GM21723 (cell line): ENCODE results near the gene WFDC10A.
"Not testable (repeated sequence)": the region's sequence is repeated elsewhere in the genome, so short reads cannot be mapped to it uniquely, and the experiment has no call there.

Experiments
- ATAC-seq: cut with Tn5 transposase; IDR thresholded peaks from one replicate; pipeline ENCODE4 v1.9.1; 2021; ENCODE audit warnings: mild to moderate bottlenecking, moderate library complexity; ENCODE audit not compliant: unreplicated experiment

The WFDC10A gene

GRCh38 chr20:45647441-45648050 lies 18.0 kb downstream of the WFDC10A start:
- no peak for ATAC-seq

DNA sequence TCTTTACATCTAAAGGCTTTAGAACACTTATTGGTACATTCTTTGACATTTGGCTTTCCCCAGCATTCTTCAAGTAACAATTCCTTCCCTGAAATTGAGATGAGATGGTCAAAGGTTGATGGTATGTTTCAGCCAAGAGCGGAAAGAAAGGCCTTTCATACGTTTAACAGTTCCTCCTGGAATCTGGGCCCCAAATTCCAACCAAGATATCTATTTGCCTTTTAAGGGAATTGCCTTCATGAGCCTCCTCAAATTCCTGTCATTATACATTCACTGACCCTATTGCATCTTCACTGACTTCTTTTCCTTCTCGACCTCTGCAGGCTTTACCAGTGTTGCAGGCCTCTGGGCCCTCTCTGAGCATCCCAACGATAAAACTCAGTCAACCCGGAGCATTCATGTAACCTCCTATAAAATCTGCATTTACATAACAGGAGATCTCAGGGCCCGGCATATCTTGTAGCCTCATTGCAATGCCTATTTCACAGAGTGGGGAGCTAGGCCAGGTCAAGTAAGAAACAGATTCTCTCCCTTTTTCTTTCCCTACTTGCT lies 19.8 kb downstream of the WFDC10A start:
- no peak for ATAC-seq

- ATAC-seq: not testable (repeated sequence)
Measured at GRCh38 chr20:45651726-45652125, 22.2 kb downstream of the WFDC10A start.

GRCh38 chr20:45657038-45657437 lies 27.5 kb downstream of the WFDC10A start:
- not testable (repeated sequence) for ATAC-seq

DNA sequence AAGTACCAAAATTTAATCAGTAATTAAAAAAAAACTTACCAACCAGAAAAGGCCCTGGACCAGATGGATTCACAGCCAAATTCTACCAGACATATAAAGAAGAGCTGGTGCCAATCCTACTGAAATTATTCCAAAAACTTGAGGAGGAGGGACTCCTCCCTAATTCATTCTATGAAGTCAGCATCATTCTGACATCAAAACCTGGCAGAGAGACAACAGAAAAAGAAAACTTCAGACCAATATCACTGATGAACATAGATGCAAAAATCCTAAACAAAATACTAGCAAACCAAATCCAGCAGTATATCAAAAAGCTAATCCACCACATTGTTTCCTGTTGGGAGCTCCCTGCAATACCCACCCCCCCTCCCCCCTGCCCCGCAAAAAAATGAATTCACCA lies 40.6 kb downstream of the WFDC10A start, which contains the start of gene WFDC11:
TSS of gene WFDC11 (minus strand) at position 101 of the 400 bp plus-strand sequence. CDS start 19,639 bp downstream, outside the sequence.
- ATAC-seq: no peak

DNA sequence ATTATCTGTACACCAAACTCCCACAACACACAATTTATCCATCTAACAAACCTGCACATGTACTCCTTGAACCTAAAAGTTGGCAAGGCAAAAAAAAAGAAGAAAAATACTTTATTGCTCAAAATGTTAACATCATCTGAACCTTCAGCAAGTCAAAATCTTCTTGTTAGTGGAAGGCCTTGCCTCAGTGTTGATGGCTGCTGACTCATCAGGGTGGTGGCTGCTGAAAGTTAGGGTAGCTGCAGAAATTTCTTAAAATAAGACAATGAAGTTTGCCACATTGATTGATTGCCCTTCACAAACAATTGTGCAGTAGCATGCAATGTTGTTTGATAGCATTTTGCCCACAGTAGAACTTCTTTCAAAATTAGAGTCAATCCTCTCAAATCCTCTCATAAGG lies 43.2 kb downstream of the WFDC10A start:
- no peak for ATAC-seq

- no peak for ATAC-seq
Measured at GRCh38 chr20:45679650-45680049, 50.1 kb downstream of the WFDC10A start.
